ENCODE measurements around the gene CD84. TPM values are rescaled to one million over a fixed set of nuclear protein-coding genes. Genes with fewer than 3 reads are reported as not detected.

The CD84 gene
- total and polyA plus RNA-seq, 2 experiments from 2014 or later: 0.23 to 0.74 TPM

DNA sequence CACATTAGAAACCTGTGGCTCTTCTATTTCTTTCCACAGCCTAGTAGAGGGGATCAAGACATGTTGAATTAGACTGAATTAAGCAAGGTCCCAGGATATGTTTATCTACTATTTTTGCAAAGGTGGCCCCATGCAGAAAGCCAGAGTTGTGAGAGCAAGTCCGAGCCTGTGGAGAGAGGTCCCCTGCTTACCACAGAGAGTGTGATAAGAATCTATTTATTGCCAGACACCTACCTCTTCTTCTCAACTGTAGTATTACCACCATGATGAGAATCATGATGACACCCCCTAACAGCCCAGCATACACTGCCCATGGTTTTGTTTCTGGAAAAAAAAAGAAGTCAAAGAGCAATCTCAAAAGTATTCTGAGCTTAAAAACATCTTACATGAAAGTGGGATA is 44.6 kb upstream of the CD84 start:
- no peak overlapping the region for H3K4me2 ChIP-seq
- H3K4me1 ChIP-seq (ENCODE audit: insufficient read depth): no peaks in the 10 kb centered on the region
- H3K27me3 ChIP-seq: no peaks in the 10 kb centered on the region
- no peaks in the 10 kb centered on the region for H3K79me2 ChIP-seq
- no peak for TF ChIP-seq EZH2phosphoT487 (IDR thresholded peaks at IDR 0.05; ENCODE audit: low read depth, severe bottlenecking, unreplicated experiment)
- TF ChIP-seq, protein P1, sequence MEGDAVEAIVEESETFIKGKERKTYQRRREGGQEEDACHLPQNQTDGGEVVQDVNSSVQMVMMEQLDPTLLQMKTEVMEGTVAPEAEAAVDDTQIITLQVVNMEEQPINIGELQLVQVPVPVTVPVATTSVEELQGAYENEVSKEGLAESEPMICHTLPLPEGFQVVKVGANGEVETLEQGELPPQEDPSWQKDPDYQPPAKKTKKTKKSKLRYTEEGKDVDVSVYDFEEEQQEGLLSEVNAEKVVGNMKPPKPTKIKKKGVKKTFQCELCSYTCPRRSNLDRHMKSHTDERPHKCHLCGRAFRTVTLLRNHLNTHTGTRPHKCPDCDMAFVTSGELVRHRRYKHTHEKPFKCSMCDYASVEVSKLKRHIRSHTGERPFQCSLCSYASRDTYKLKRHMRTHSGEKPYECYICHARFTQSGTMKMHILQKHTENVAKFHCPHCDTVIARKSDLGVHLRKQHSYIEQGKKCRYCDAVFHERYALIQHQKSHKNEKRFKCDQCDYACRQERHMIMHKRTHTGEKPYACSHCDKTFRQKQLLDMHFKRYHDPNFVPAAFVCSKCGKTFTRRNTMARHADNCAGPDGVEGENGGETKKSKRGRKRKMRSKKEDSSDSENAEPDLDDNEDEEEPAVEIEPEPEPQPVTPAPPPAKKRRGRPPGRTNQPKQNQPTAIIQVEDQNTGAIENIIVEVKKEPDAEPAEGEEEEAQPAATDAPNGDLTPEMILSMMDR (IDR thresholded peaks at IDR 0.05; ENCODE audit: poor library complexity): no peak
- no peak for TF ChIP-seq EZH2 (IDR thresholded peaks at IDR 0.05; ENCODE audit: borderline replicate concordance)
- 65% methylated on average over 1 of the region's 1 CpG for WGBS (ENCODE audit: low lambda C conversion rate, missing lambda C conversion rate)
- no peaks in the 10 kb centered on the region for H4K20me1 ChIP-seq (ENCODE audit: insufficient read depth, poor library complexity, severe bottlenecking)
- H3K9me2 ChIP-seq (replicated peaks; ENCODE audit: insufficient read depth): no peaks in the 10 kb centered on the region
- H3K27ac ChIP-seq: no peak overlapping the region
- no peak overlapping the region for H3K4me3 ChIP-seq
- no peaks in the 10 kb centered on the region for H3K9me3 ChIP-seq (ENCODE audit: low read depth)
- H2AFZ ChIP-seq: no peak overlapping the region
- DNase-seq (ENCODE audit: low spot score): no peak
- H3K36me3 ChIP-seq (replicated peaks; ENCODE audit: insufficient read depth, low read depth): no peaks in the 10 kb centered on the region

DNA sequence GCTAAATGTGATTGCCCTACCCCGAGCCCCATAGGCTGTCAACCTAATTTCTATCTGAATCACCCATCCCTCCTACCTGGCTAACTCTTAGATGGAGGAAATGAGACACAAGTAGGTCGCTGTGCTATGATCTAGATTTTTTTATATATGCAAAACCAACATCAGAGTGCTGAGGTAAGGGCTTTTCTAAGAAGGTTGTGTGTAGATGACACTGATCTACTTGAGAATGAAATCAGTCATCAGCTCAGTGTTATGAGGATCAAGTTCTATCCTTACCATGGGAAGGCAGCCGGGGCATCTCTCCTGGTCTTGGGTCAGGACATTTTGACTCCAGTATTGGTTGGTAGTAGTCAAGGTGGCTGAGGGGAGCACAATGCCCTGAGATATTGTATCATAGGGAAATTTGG is 43.9 kb upstream of the CD84 start:
- no peak for DNase-seq (ENCODE audit: low spot score)
- no peaks in the 10 kb centered on the region for H3K9me3 ChIP-seq (ENCODE audit: low read depth)
- WGBS (ENCODE audit: low lambda C conversion rate, missing lambda C conversion rate): 98% methylated on average over 3 of the region's 3 CpGs
- H3K9me2 ChIP-seq (replicated peaks; ENCODE audit: insufficient read depth): no peaks in the 10 kb centered on the region
- H2AFZ ChIP-seq: no peak overlapping the region
- no peak overlapping the region for H3K27ac ChIP-seq
- H3K4me3 ChIP-seq: no peak overlapping the region
- no peaks in the 10 kb centered on the region for H3K79me2 ChIP-seq
- no peaks in the 10 kb centered on the region for H4K20me1 ChIP-seq (ENCODE audit: insufficient read depth, poor library complexity, severe bottlenecking)
- no peaks in the 10 kb centered on the region for H3K36me3 ChIP-seq (replicated peaks; ENCODE audit: insufficient read depth, low read depth)
- H3K4me1 ChIP-seq (ENCODE audit: insufficient read depth): no peaks in the 10 kb centered on the region
- TF ChIP-seq EZH2 (IDR thresholded peaks at IDR 0.05; ENCODE audit: borderline replicate concordance) (no peak), EZH2phosphoT487 (IDR thresholded peaks at IDR 0.05; ENCODE audit: low read depth, severe bottlenecking, unreplicated experiment) (no peak)
- TF ChIP-seq, protein P1 (IDR thresholded peaks at IDR 0.05; ENCODE audit: poor library complexity): no peak
- no peaks in the 10 kb centered on the region for H3K27me3 ChIP-seq
- no peak overlapping the region for H3K4me2 ChIP-seq

DNA sequence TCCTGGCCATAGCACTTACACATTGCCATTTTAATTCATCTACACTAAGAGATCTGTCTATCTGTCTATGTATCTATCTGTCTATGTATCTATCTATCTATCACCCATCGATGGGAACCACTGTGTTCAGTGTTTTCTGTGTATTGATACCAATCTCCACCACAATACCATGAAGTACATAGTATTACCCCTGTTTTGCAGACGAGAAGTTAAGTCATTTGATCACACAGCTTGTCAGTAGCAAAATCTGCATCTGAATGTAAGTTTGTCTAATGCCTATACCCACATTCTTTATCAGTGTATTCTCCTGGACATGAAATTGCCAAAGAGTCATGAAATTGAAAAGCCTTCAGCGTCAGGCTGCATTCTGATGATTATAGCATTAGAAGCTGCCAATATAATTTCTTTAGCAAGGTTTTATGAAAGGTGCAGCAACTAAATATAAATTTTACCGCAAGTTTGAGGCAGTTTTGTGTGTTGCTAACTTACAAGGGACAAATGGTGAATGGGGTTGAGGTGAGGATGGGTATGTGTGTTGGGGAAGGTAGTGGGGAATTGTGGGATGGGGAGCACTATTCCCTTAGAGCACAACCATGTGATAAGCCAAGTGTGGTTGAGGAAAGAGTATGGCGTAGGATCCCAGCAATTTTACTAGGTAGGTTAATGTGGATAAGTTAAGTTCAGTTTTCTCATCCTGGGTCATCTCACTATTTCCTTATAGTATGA is 43.4 kb upstream of the CD84 start:
- H3K36me3 ChIP-seq (replicated peaks; ENCODE audit: insufficient read depth, low read depth): no peaks in the 10 kb centered on the region
- no peaks in the 10 kb centered on the region for H3K27me3 ChIP-seq
- no peak overlapping the region for H3K27ac ChIP-seq
- H4K20me1 ChIP-seq (ENCODE audit: insufficient read depth, poor library complexity, severe bottlenecking): no peaks in the 10 kb centered on the region
- no peak overlapping the region for H3K4me3 ChIP-seq
- 91% methylated on average over 5 of the region's 5 CpGs for WGBS (ENCODE audit: low lambda C conversion rate, missing lambda C conversion rate)
- H3K9me2 ChIP-seq (replicated peaks; ENCODE audit: insufficient read depth): no peaks in the 10 kb centered on the region
- no peaks in the 10 kb centered on the region for H3K4me1 ChIP-seq (ENCODE audit: insufficient read depth)
- H3K9me3 ChIP-seq (ENCODE audit: low read depth): no peaks in the 10 kb centered on the region
- DNase-seq (ENCODE audit: low spot score): no peak
- H3K79me2 ChIP-seq: no peaks in the 10 kb centered on the region
- H3K4me2 ChIP-seq: no peak overlapping the region
- H2AFZ ChIP-seq: no peak overlapping the region
- TF ChIP-seq, protein P1 (IDR thresholded peaks at IDR 0.05; ENCODE audit: poor library complexity): no peak
- TF ChIP-seq EZH2phosphoT487 (IDR thresholded peaks at IDR 0.05; ENCODE audit: low read depth, severe bottlenecking, unreplicated experiment) (no peak), EZH2 (IDR thresholded peaks at IDR 0.05; ENCODE audit: borderline replicate concordance) (no peak)
